ENCODE data around the gene PSMB4.
A peak's percentile ranks its signal among the peaks of the same experiment; 100 is the strongest.
"Not testable (repeated sequence)": the region's sequence is repeated elsewhere in the genome, so short reads cannot be mapped to it uniquely, and the experiment has no call there.

Gene PSMB4

GRCh38 chr1:151399324-151400171 is at the start of gene PSMB4:
PSMB4 (plus strand) TSS chr1:151399573; CDS start chr1:151399588, 15 bp downstream.
- DNase-seq (ENCODE audit: low spot score): peak; percentile 98

DNA sequence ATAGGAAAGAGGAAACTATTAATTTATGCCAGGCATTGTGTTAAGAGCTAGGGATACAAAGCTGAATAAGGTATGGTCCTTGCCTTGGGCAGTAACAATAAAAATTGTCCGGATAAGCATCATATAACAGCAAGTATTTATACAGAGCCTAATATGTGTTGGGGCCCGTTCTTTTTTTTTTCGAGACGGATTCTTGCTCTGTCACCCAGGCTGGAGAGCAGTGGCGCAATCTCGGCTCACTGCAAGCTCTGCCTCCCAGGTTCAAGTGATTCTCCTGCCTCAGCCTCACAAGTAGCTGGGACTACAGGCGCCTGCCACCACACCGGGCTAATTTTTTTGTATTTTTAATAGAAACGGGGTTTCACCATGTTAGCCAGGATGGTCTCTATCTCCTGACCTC is 49.0 kb upstream of the PSMB4 start:
- not testable (repeated sequence) for DNase-seq (ENCODE audit: low spot score)

GRCh38 chr1:151352021-151352718 is 47.2 kb upstream of the PSMB4 start:
- DNase-seq (ENCODE audit: low spot score): no peak

DNA sequence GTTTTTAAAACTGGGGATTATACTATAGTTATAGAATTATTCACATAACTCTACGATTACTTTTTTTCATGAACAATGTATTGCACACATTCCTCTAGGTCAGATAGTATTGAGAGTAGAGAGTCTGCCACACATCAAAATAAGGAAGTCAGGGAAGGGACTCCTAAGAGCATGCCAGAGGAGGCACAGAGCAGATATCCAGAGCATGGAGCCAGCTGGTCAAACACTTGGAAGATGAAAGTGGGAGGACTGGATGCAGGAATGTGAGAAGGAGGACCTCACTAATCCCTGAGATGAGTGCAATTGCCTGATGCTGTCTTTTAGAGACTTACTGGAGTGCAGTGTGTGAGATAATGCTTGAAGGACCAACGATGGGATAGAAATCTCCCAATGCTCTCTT is 42.7 kb upstream of the PSMB4 start:
- no peak for DNase-seq (ENCODE audit: low spot score)

DNA sequence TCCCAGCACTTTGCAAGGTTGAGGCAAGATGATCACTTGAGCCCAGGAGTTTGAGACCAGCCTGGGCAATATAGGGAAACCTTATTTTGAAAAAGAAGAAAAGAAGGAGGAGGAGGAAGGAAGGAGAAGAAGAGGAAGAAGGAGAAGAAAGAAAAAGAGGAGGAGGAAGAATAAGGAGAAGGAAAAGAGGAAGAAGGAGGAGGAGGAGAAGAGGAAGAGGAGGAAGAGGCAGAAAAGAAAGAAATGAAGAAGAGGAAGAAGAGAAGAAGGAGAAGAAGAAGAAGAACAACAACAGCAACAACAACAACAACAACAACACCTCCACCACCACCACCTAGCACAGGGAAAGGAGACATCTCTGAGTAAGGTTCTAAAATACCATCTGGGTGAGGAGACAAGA is 37.5 kb upstream of the PSMB4 start:
- DNase-seq (ENCODE audit: low spot score): no peak

GRCh38 chr1:151362308-151363155 is 36.8 kb upstream of the PSMB4 start:
- no peak for DNase-seq (ENCODE audit: low spot score)

GRCh38 chr1:151364996-151365395 is 34.4 kb upstream of the PSMB4 start:
- no peak for DNase-seq (ENCODE audit: low spot score)

DNA sequence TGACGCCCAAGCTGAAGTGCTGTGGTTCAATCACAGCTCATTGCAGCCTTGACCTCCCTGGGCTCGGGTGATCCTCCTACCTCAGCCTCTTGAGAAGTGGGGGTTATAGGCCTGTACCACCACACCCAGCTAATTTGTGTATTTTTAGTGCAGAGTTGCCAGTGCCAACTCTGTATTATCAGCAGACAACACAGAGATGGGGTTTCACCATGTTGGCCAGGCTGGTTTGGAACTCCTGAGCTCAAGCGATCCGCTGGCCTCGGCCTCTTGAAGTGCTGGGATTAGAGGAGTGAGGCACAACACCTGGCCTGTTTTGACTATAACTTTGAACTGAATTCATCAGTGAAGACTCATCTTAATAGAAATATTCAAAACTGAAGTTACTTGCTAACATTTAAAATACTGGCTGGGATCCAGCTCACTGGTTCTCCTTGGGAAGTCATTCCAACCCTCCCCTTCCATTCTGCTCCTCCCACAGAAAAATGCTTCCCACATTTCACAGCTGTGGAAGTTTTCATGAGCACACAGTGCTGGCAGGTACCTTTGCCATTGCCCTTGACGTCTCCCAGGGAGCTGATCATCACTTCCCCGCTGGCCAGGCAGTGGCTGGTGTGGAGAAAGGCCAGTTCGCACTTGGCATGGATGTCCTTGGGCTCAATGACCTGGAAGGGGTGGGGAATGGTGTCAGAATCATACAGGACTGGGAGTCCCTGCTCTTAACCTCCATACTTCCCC is 31.5 kb upstream of the PSMB4 start:
- DNase-seq (ENCODE audit: low spot score): no peak

- no peak for DNase-seq (ENCODE audit: low spot score)
Observed at GRCh38 chr1:151368393-151369301, 30.7 kb upstream of the PSMB4 start.

- DNase-seq (ENCODE audit: low spot score): no peak
Observed at GRCh38 chr1:151369302-151369610, 30.1 kb upstream of the PSMB4 start.

DNA sequence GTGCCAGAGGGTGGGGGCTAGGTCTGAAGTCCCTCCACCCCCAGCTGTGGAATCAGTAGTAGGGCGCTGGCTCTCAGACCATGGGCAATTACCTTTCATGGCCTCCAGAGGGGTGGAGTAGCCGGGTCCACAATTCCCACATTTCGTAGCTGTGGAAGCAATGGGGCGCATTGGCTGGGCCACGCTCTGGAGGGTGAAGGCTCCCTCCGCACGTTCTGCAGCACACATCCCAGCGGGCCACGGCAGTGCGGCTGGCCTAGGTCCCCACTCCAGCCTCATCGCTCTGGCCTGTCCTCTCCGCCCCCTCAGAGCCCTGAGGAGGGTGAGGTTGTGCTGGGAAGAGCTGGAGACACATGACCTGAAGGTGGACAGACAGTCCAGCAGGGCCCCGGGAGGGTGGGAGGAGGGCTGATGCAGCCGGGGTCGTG is 29.7 kb upstream of the PSMB4 start:
- no peak for DNase-seq (ENCODE audit: low spot score)

GRCh38 chr1:151370211-151370911 is 29.0 kb upstream of the PSMB4 start:
- peak; percentile 26 for DNase-seq (ENCODE audit: low spot score)

GRCh38 chr1:151371370-151372057 is 27.9 kb upstream of the PSMB4 start:
- peak; percentile 64 for DNase-seq (ENCODE audit: low spot score)

GRCh38 chr1:151372058-151372934 is 27.1 kb upstream of the PSMB4 start, which contains the start of gene SELENBP1:
SELENBP1 (minus strand) TSS chr1:151372705; CDS start chr1:151372641, 64 bp downstream.
- peak; percentile 70 for DNase-seq (ENCODE audit: low spot score)

- no peak for DNase-seq (ENCODE audit: low spot score)
Observed at GRCh38 chr1:151373196-151373595, 26.2 kb upstream of the PSMB4 start.

- no peak for DNase-seq (ENCODE audit: low spot score)
Observed at GRCh38 chr1:151377150-151377884, 22.1 kb upstream of the PSMB4 start.

GRCh38 chr1:151384584-151384983 is 14.8 kb upstream of the PSMB4 start:
- DNase-seq (ENCODE audit: low spot score): no peak

DNA sequence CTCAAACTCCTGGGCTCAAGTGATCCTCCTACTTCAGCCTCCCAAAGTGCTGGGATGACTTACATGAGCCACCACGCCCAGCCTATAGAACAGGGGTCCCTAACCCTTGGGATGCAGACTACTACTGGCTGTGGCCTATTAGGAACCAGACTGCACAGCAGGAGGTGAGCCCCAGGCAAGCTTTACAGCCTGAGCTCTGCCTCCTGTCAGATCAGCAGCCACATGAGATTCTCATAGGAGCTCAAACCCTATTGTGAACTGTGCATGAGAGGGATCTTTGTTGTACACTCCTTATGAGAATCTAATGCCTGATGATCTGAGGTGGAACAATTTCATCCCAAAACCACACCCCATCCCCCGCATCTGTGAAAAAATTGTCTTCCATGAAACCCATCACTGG is 13.4 kb upstream of the PSMB4 start:
- DNase-seq (ENCODE audit: low spot score): no peak

Measured in pons (tissue), 1 donor.